Measurements from ENCODE around the gene LTBP4.
"Not testable (repeated sequence)": the region's sequence is repeated elsewhere in the genome, so short reads cannot be mapped to it uniquely, and the experiment has no call there.

The LTBP4 gene

GRCh38 chr19:40601134-40601974 is at the start of gene LTBP4:
TSS of gene LTBP4 (plus strand) at chr19:40601369. CDS start at chr19:40601388, 19 bp downstream.
- no peak for DNase-seq (ENCODE audit: low read depth)

- no peak for DNase-seq (ENCODE audit: low read depth)
Observed at GRCh38 chr19:40552848-40553247, 48.3 kb upstream of the LTBP4 start.

- no peak for DNase-seq (ENCODE audit: low read depth)
Observed at GRCh38 chr19:40553885-40554857, 47.0 kb upstream of the LTBP4 start.

- no peak for DNase-seq (ENCODE audit: low read depth)
Observed at GRCh38 chr19:40555978-40556689, 45.0 kb upstream of the LTBP4 start.

- DNase-seq (ENCODE audit: low read depth) = no peak
Observed at GRCh38 chr19:40556953-40557530, 44.1 kb upstream of the LTBP4 start.

- DNase-seq (ENCODE audit: low read depth) = no peak
Observed at GRCh38 chr19:40559394-40559793, 41.8 kb upstream of the LTBP4 start.

- no peak for DNase-seq (ENCODE audit: low read depth)
Observed at GRCh38 chr19:40560092-40560507, 41.1 kb upstream of the LTBP4 start.

GRCh38 chr19:40561947-40562346 is 39.2 kb upstream of the LTBP4 start:
- no peak for DNase-seq (ENCODE audit: low read depth)

- not testable (repeated sequence) for DNase-seq (ENCODE audit: low read depth)
Observed at GRCh38 chr19:40564535-40564934, 36.6 kb upstream of the LTBP4 start.

GRCh38 chr19:40565355-40565754 is 35.8 kb upstream of the LTBP4 start:
- DNase-seq (ENCODE audit: low read depth) = no peak

GRCh38 chr19:40565910-40566495 is 35.2 kb upstream of the LTBP4 start:
- DNase-seq (ENCODE audit: low read depth) = no peak

GRCh38 chr19:40567040-40567749 is 34.0 kb upstream of the LTBP4 start:
- DNase-seq (ENCODE audit: low read depth) = no peak

GRCh38 chr19:40567750-40568494 is 33.2 kb upstream of the LTBP4 start:
- DNase-seq (ENCODE audit: low read depth) = no peak

GRCh38 chr19:40570313-40571004 is 30.7 kb upstream of the LTBP4 start:
- DNase-seq (ENCODE audit: low read depth) = peak; percentile 99

- no peak for DNase-seq (ENCODE audit: low read depth)
Observed at GRCh38 chr19:40571005-40571318, 30.2 kb upstream of the LTBP4 start.

GRCh38 chr19:40571831-40572495 is 29.2 kb upstream of the LTBP4 start:
- DNase-seq (ENCODE audit: low read depth) = no peak

GRCh38 chr19:40575326-40575725 is 25.8 kb upstream of the LTBP4 start:
- DNase-seq (ENCODE audit: low read depth) = no peak

GRCh38 chr19:40576151-40576584 is 25.0 kb upstream of the LTBP4 start:
- no peak for DNase-seq (ENCODE audit: low read depth)
